Central memory CD4-positive, alpha-beta T cell (primary cell): ENCODE data around the gene MAGEB10.
"Not testable (repeated sequence)": the region's sequence is repeated elsewhere in the genome, so short reads cannot be mapped to it uniquely, and the experiment has no call there.

Experiments used
- DNase-seq: peaks from one replicate; pipeline ENCODE4 v3.0.0; 2022
- total RNA-seq, 3 experiments: gene quantifications; one replicate each; lab custom pipeline; 2026; lab: John Stamatoyannopoulos, UW

MAGEB10 gene, protein sequence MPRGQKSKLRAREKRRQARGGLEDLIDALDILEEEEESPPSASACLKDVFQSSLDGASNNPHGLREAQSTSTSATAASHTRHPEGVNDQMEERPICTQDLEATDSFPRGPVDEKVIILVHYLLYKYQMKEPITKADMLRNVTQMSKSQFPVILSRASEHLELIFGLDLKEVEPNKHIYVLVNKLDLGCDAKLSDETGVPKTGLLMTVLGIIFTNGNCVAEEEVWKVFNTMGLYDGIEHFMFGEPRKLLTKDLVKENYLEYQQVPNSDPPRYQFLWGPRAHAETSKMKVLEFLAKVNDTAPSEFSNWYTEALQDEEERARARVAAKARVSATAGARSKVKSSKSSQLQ
- total RNA-seq, result 0 reads per million in 3 experiments

GRCh38 chrX:27807690-27808089, at the start of gene MAGEB10:
Gene MAGEB10 (plus strand): TSS chrX:27807990. CDS start chrX:27821307, 13,317 bp downstream.
- DNase-seq, result no peak

DNA sequence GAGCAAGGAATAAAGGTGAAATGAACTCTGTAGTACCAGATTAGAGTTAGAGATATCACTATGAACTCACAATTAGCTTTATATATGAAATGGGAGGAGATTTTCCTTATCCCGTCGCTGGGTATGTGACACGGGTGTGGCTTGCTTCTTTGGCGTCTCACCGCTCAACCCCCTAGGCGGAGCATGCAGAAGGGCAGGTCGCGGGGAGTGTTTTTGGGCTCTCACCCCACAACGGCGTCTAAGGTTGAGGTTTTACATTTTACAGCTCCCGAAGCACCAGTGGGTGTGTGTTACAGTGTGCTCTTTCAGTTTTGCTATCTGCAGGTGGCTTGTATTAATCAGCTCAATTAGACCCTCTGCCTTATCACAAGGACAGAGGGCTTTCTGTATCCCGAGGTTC, 42.1 kb upstream of the MAGEB10 start:
- DNase-seq, result no peak

GRCh38 chrX:27767387-27767786, 40.4 kb upstream of the MAGEB10 start:
- no peak for DNase-seq

- DNase-seq, result no peak
Measured at GRCh38 chrX:27775984-27776383, 31.8 kb upstream of the MAGEB10 start.

DNA sequence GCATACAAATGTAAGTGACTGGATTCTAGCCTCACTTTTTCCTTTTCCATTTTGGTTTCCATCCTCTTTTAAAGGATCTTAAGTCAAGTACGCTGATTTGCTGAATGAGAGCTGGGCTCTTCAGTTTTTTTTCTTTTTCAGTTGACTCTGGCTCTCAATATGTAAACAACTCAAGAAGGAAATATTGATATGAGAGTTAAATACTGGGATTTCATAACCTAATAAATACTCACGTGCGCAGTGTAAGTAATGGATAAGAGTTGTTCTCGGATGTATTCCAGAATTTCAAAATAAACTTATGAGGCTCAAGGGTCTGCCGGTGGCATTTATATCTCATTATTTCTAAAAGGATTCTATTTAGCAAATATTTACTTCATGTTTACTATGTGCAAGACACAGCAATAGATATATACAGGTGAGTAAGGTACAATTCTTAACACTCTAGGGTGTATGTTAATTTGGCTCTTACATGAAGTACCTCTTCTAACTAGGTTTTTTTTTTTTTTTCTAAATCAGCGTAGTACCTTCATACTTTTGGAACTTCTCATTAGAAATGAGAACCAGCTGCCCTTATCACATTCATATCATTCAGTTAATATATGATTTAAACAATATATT, 11.0 kb upstream of the MAGEB10 start:
- DNase-seq, result no peak

- no peak for DNase-seq
Measured at GRCh38 chrX:27797575-27797974, 10.2 kb upstream of the MAGEB10 start.

GRCh38 chrX:27808226-27808625, 436 bp downstream of the MAGEB10 start:
- DNase-seq, result no peak

DNA sequence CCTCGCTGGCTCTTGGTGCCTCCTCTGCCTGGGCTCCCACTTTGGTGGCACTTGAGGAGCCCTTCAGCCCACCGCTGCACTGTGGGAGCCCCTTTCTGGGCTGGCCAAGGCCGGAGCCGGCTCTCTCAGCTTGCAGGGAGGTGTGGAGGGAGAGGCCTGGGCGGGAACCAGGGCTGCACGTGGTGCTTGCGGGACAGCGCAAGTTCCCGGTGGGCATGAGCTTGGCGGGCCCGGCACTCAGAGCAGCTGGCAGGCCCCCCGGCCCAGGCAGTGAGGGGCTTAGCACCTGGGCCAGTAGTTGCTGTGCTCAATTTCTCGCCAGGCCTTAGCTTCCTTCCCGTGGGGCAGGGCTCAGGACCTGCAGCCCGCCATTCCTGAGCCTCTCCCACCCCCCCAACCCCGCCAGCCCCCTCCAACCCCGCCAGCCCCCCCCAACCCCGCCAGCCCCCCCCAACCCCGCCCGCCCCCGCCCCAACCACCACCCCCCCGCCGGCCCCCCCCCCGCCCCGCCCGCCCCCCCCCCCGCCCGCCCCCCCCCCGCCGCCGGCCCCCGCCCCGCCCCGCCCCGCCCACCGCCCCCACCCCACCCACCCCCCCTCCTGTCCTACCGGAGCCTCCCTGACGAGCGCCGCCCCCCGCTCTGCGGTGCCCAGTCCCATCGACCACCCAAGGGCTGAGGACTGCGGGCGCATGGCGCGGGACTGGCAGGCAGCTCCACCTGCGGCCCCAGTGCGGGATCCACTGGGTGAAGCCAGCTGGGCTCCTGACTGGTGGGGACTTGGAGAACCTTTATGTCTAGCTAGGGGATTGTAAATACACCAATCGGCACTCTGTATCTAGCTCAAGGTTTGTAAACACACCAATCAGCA, 1.4 kb downstream of the MAGEB10 start:
- DNase-seq, result not testable (repeated sequence)

- no peak for DNase-seq
Measured at GRCh38 chrX:27815209-27815608, 7.4 kb downstream of the MAGEB10 start.

DNA sequence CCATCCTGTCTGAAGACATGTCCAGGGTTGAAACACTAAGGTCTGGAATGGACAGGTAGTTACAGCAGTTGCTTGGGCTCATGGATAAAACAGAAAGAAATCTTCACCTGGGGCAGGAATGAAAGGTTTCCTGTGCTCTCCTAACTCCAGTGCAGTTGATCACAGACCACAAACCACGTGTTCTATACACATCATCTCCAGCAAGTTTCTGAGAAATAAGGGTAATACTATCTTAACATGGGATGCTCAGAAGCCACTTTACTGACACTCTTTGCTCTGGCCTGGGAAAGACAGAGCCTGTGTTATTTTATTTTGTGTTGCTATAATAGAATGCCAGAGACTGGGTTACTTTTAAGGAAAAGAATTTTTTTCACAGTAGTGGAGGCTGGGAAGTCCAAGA, 16.0 kb downstream of the MAGEB10 start:
- DNase-seq, result no peak

GRCh38 chrX:27838185-27838584, 30.4 kb downstream of the MAGEB10 start:
- no peak for DNase-seq

GRCh38 chrX:27840881-27841280, 33.1 kb downstream of the MAGEB10 start:
- DNase-seq, result no peak

GRCh38 chrX:27842859-27843258, 35.1 kb downstream of the MAGEB10 start:
- DNase-seq, result no peak

GRCh38 chrX:27860337-27860736, 52.5 kb downstream of the MAGEB10 start:
- DNase-seq, result no peak

DNA sequence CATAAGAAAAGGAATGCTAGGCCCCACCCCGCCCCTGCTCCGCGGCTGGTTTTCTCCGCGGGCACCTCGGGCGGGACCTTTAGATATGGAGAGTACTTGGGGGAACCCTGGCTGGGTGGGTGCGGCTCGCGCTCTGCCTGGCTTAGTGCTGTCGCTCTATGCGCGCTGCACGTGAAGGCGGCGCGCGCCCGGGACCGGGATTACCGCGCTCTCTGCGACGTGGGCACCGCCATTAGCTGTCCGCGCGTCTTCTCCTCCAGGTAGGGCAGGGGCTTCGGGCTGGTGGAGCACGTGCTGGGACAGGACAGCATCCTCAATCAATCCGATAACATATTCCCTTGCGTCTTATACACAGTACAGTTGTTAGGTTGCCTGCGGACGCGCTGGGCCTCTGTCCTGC, 56.0 kb downstream of the MAGEB10 start:
- DNase-seq, result no peak
